ENCODE data around the gene AP1AR.

Gene AP1AR

DNA sequence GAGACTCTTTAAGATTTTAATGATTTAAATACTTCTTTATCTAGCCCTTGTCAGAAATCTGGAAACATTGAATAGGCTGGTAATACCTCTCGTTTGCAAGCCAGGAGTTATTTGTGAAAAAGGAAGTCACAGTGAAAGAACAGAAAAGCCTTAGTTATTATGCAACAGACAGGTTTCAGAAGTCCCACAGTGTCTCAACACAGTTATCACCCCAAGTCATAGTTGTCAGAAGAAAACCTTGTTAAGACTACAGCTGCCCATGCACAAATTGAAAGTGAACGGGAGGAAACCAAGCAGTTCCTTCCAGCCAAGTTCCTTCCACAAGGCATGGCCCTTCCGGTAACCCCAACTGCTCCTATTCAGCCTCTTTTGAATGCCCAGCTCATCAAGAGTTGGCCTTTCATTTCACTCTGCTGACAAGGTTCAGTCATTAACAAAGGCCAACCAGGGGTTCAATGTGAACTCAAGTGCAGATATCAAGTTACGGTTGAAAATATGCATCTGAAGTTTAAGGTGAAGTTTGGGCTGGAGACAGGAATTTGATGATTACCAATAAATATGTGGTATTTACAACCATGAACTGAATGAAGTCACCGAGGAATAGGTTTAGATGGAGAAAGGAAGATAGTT is 81.1 kb downstream of the AP1AR start:
- DNase-seq (ENCODE audit: low read depth), result no peak

DNA sequence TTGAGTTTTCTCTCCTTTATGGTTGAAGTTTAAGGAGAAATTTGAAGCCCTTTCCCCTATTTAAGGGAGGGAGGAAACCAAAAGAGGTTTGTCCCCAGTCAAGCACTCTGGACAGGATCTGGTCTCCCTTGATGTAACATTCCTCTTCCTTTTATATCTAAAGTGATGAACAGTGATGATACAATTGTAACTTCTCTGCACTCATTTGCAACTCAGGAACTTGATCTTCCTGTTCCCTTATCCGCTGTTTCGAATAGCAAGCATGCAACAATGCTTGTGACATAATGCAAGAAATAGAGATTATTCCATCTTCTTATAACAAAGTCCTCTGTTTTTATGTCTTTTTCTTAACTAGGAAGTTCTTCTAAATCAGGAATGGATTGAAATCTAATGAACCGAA is 83.9 kb downstream of the AP1AR start:
- no peak for DNase-seq (ENCODE audit: low read depth)

DNA sequence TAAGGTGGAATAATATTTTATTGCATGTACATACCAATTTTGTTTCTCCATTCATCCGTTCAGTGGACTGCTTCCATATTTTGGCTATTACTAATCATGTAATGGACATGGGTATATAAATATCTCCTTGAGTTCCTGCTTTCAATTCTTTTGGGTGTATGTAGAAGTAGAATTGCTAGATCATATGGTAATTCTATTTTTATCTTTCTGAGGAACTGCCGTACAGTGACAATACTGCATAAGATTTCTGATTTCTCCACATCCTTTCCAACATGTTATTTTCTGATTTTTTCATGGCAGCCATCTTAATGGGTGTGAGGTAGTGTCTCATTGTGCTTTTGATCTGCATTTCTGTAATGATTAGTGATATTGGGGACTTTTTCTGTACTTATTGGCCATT is 84.8 kb downstream of the AP1AR start:
- no peak for DNase-seq (ENCODE audit: low read depth)

GRCh38 chr4:112318239-112319142 is 86.9 kb downstream of the AP1AR start:
- DNase-seq (ENCODE audit: low read depth), result no peak

Measured in activated T-cell treated with anti-CD3 and anti-CD28 coated beads for 1 hour (primary cell).